ENCODE results near the gene BTBD9.

- TF ChIP-seq POLR2A (IDR thresholded peaks at IDR 0.05) (no peak), CTCF (IDR thresholded peaks at IDR 0.05) (no peak)
Measured at GRCh38 chr6:38143191-38144150, 496.3 kb downstream of the BTBD9 start.

Data from Peyer's patch (tissue), 4 donors.